ENCODE data around the gene PNPLA7. TPM values are rescaled to one million over a fixed set of nuclear protein-coding genes. Genes with fewer than 3 reads are reported as not detected.
"Not testable (repeated sequence)": the region's sequence is repeated elsewhere in the genome, so short reads cannot be mapped to it uniquely, and the experiment has no call there.

Gene PNPLA7
- total RNA-seq, 1 donor from 2014 or later = 8.1 TPM

DNA sequence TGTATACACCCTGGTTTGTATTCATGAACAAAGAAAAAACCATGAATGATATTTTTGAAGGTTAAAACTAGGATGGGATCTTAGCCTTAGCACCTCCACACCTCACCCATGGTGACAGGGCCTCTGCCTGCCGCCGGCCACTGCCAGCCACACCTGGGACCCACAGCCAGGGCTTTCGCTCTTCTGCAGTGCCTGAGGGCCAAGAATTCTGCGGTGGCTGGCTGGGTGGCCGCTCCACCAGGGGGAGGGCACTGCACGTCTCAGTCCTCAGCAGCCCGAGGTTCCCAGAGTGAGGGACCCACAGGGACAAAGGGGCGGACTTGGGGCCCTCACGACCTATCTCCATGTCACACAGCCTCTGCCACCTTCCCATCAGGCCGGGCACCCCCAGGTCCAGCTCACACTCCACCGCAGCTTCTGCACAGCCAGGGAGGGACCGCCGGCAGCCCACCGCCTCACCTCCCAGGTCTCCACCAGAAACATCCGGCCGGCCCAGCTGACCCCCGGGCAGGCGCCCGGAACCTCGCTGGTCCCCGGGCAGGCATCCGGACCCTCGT lies 134.1 kb downstream of the PNPLA7 start:
- intact Hi-C loops (cut with DNase I) = no loop called here
- DNase-seq (ENCODE audit: low spot score) = no peak

DNA sequence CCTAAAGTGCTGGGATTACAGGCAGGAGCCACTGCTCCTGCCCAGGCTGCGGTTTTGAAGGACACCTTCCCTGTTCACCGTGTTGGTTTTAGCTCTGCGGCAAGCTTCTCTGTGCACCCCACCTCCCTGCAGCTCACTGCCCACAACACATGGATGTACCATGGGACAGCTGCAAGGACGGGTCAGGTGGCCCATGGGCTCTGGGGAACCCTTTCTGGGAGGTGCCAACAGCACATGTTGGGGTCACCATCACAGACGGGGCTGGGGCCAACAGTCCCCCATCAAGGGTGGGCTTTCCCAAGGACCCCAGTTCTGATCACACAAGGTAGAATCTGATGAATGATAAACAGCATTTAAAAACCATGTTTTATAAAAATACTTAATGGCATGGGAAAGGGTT lies 134.8 kb downstream of the PNPLA7 start:
- no peak for DNase-seq (ENCODE audit: low spot score)
- intact Hi-C loops (cut with DNase I) = no loop called here

- intact Hi-C loops (cut with DNase I) = no loop called here
- DNase-seq (ENCODE audit: low spot score) = no peak
Observed at GRCh38 chr9:137412431-137412830, 137.8 kb downstream of the PNPLA7 start.

DNA sequence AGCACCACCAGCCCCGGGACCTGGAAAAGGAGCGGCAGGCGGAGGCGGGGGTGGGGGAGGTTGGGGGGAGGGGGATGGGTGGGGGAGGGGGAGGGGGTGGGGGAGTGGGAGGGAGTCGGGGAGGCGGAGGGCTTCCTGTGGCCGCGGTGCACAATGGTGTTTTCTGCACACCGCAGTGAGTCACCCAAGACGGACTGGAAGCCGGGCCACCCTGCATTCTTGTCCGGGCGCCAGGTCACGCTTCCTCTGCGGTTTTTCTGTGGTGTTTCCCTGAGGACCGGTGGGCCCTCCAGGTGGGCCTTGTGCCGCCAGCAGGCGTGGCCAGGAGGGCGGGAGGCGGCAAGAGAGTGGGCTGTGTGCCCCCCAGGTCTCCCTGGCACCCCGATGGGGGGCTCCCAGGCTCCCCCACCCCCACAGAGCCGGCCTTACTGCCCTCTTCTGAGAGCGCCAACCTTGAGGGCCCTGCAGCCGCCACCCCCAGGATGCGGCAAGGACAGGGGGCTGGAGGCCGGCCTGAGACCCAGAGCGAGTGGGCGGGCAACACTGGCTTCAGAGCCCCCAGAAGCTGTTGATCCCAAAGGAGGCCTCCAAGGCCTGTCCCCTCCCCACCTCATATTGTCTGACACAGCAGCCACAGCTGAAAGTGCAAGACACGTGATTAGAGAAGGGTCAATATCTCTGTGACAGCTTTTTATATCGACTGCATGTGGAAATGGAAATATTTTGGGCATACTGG lies 138.4 kb downstream of the PNPLA7 start:
- intact Hi-C loops (cut with DNase I) = no loop called here

GRCh38 chr9:137411260-137411644 lies 138.9 kb downstream of the PNPLA7 start:
- DNase-seq (ENCODE audit: low spot score) = no peak
- intact Hi-C loops (cut with DNase I) = no loop called here

More for the DNA sequence above, 138.4 kb downstream of the PNPLA7 start:
- DNase-seq (ENCODE audit: low spot score) = peak; percentile 87

DNA sequence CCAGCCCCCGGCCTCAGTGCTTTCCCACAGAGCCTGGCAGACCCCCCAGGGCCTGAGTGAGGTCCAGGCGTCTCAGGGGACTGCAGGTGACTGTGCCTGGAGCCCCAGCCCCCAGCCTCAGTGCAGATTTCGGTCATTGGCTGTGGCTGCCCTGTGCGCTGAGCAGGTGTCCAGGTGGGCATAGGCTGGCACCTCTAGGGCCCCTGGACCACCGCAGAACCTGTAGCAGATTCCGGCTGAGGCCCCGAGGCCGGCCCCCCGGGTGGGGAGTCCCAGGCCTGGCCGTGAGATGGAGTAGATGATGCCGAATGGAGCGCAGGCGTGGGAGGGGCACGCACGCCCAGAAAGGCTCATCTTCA lies 139.3 kb downstream of the PNPLA7 start:
- no peak for DNase-seq (ENCODE audit: low spot score)
- intact Hi-C loops (cut with DNase I) = no loop called here

- DNase-seq (ENCODE audit: low spot score); intact Hi-C loops (cut with DNase I): not testable (repeated sequence)
Observed at GRCh38 chr9:137410236-137410890, 139.8 kb downstream of the PNPLA7 start.

Small RNA genes lying within 50 kb of the gene (microRNA-seq; reads per million reads assigned to microRNA genes)
- not detected for gene MIR7114

Other genes with a start within 250 kb of the PNPLA7 start
- gene NRARP, start 248.1 kb downstream of the PNPLA7 start, total RNA-seq = 11.7 TPM
- 11.3 TPM for gene EXD3, start 127.2 kb downstream of the PNPLA7 start, total RNA-seq
- gene NOXA1, start 127.0 kb downstream of the PNPLA7 start, total RNA-seq = 3.3 TPM
- not detected for gene ENTPD8, start 109.0 kb downstream of the PNPLA7 start, total RNA-seq
- 12.2 TPM for gene NSMF, start 91.1 kb downstream of the PNPLA7 start, total RNA-seq
- gene MRPL41, start 1.5 kb upstream of the PNPLA7 start, total RNA-seq = 184 TPM
- 21.2 TPM for gene DPH7, start 28.5 kb upstream of the PNPLA7 start, total RNA-seq
- gene ZMYND19, start 40.1 kb upstream of the PNPLA7 start, total RNA-seq = 11.2 TPM
- 21.1 TPM for gene ARRDC1, start 55.3 kb upstream of the PNPLA7 start, total RNA-seq
- 39.8 TPM for gene EHMT1, start 68.6 kb upstream of the PNPLA7 start, total RNA-seq

Measured in cardiac septum (tissue), 1 donor.